Measurements from ENCODE around the gene SHROOM1.

DNA sequence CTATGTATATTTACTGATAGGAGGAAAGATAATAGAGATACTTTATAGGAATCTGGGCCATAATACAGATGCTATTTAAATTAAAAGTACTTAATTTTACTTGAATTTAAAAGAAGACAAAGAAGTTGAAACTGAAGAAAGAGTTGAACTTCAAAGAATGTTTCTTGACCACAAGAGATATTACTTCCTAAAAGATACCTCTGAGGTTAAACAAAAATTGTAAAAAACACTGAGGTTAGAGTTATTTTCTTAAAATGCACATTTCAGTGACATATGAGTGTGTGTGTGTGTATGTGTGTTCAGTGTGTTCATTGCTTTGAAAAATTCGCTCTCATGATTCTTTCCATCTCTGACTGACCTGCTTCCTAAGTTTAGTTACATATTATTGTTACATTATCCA, 49.9 kb downstream of the SHROOM1 start:
- TF ChIP-seq, protein P1, sequence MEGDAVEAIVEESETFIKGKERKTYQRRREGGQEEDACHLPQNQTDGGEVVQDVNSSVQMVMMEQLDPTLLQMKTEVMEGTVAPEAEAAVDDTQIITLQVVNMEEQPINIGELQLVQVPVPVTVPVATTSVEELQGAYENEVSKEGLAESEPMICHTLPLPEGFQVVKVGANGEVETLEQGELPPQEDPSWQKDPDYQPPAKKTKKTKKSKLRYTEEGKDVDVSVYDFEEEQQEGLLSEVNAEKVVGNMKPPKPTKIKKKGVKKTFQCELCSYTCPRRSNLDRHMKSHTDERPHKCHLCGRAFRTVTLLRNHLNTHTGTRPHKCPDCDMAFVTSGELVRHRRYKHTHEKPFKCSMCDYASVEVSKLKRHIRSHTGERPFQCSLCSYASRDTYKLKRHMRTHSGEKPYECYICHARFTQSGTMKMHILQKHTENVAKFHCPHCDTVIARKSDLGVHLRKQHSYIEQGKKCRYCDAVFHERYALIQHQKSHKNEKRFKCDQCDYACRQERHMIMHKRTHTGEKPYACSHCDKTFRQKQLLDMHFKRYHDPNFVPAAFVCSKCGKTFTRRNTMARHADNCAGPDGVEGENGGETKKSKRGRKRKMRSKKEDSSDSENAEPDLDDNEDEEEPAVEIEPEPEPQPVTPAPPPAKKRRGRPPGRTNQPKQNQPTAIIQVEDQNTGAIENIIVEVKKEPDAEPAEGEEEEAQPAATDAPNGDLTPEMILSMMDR (IDR thresholded peaks at IDR 0.05), result no peak
- no peak for TF ChIP-seq POLR2AphosphoS5 (IDR thresholded peaks at IDR 0.05; ENCODE audit: low read depth, low read length)
- no peak for TF ChIP-seq TCF7L2 (IDR thresholded peaks at IDR 0.05; ENCODE audit: low read depth, low read length)
- TF ChIP-seq, protein P2, sequence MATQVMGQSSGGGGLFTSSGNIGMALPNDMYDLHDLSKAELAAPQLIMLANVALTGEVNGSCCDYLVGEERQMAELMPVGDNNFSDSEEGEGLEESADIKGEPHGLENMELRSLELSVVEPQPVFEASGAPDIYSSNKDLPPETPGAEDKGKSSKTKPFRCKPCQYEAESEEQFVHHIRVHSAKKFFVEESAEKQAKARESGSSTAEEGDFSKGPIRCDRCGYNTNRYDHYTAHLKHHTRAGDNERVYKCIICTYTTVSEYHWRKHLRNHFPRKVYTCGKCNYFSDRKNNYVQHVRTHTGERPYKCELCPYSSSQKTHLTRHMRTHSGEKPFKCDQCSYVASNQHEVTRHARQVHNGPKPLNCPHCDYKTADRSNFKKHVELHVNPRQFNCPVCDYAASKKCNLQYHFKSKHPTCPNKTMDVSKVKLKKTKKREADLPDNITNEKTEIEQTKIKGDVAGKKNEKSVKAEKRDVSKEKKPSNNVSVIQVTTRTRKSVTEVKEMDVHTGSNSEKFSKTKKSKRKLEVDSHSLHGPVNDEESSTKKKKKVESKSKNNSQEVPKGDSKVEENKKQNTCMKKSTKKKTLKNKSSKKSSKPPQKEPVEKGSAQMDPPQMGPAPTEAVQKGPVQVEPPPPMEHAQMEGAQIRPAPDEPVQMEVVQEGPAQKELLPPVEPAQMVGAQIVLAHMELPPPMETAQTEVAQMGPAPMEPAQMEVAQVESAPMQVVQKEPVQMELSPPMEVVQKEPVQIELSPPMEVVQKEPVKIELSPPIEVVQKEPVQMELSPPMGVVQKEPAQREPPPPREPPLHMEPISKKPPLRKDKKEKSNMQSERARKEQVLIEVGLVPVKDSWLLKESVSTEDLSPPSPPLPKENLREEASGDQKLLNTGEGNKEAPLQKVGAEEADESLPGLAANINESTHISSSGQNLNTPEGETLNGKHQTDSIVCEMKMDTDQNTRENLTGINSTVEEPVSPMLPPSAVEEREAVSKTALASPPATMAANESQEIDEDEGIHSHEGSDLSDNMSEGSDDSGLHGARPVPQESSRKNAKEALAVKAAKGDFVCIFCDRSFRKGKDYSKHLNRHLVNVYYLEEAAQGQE (IDR thresholded peaks at IDR 0.05; ENCODE audit: insufficient read depth in 1 of 2, low read depth in 2 of 2, low read length in 1 of 2), result no peak
- no peak for TF ChIP-seq SIN3A (IDR thresholded peaks at IDR 0.05; ENCODE audit: borderline replicate concordance, insufficient read depth, low read depth, low read length)
